Common myeloid progenitor, CD34-positive (primary cell): ENCODE measurements around the gene ESPL1.

Source experiments
- CTCF ChIA-PET: fragments of 350-600 bp; sonication (Branson Sonifier 250); formaldehyde crosslinking; loops from one replicate; lab custom pipeline; 2021; ENCODE audit warnings: antibody characterized with exemption; lab: Charles Lee
- POLR2A ChIA-PET: fragments of 350-600 bp; sonication (Branson Sonifier 250); formaldehyde crosslinking; loops from one replicate; lab custom pipeline; 2021; ENCODE audit warnings: antibody characterized with exemption; lab: Charles Lee
- DNase-seq, 3 donors: peaks; one replicate each; pipeline versions ENCODE4 v3.0.0 to v3.0.0-alpha.2; 2013
- H3K27ac ChIP-seq, 2 experiments: 1 replicate in 1 of 2; 2 replicates in 1 of 2; pipeline ENCODE4 v1.7.0; 2013; ENCODE audit warnings: inconsistent platforms in 2 of 2, low read length in 2 of 2, mild to moderate bottlenecking in 2 of 2, low read depth in 1 of 2, moderate library complexity in 1 of 2; ENCODE audit not compliant: severe bottlenecking in 2 of 2, insufficient read depth in 1 of 2, poor library complexity in 1 of 2
- H3K27me3 ChIP-seq, 5 experiments: replicated peaks in 2 of 5; 1 replicate in 3 of 5; 2 replicates in 2 of 5; pipeline versions ENCODE4 v1.6.1 to v1.7.0; 2013; ENCODE audit warnings: low read length in 4 of 5, mild to moderate bottlenecking in 2 of 5, moderate library complexity in 2 of 5, inconsistent platforms in 1 of 5; ENCODE audit not compliant: insufficient read depth in 5 of 5, control insufficient read depth in 4 of 5
- H3K36me3 ChIP-seq, 4 experiments: 1 replicate in 2 of 4; 2 replicates in 2 of 4; pipeline versions ENCODE4 v1.6.1 to v1.7.0; 2013; ENCODE audit warnings: low read length in 3 of 4, control low read depth in 1 of 4, mild to moderate bottlenecking in 1 of 4; ENCODE audit not compliant: control insufficient read depth in 4 of 4, insufficient read depth in 4 of 4
- H3K4me1 ChIP-seq, 4 experiments: 1 replicate in 3 of 4; 2 replicates in 1 of 4; pipeline versions ENCODE4 v1.6.1 to v1.7.1; 2013; ENCODE audit warnings: low read length in 3 of 4, mild to moderate bottlenecking in 3 of 4, control low read depth in 1 of 4, inconsistent platforms in 1 of 4, moderate library complexity in 1 of 4; ENCODE audit not compliant: control insufficient read depth in 4 of 4, insufficient read depth in 4 of 4; ENCODE audit errors: control extremely low read depth in 1 of 4
- H3K4me3 ChIP-seq, 7 experiments: 1 replicate in 4 of 7; 2 replicates in 3 of 7; pipeline versions ENCODE4 v1.5.1 to v1.7.0; 2013; ENCODE audit warnings: mild to moderate bottlenecking in 7 of 7, low read length in 6 of 7, moderate library complexity in 6 of 7, inconsistent platforms in 2 of 7, low read depth in 2 of 7, control low read depth in 1 of 7; ENCODE audit not compliant: insufficient read depth in 4 of 7, control insufficient read depth in 1 of 7; ENCODE audit errors: extremely low read depth in 1 of 7
- H3K9me3 ChIP-seq, 5 experiments: 1 replicate in 4 of 5; 2 replicates in 1 of 5; pipeline versions ENCODE4 v1.6.1 to v1.7.1; 2013; ENCODE audit warnings: low read length in 4 of 5, mild to moderate bottlenecking in 2 of 5, inconsistent platforms in 1 of 5, low read depth in 1 of 5, moderate library complexity in 1 of 5; ENCODE audit not compliant: control insufficient read depth in 4 of 5, insufficient read depth in 2 of 5; ENCODE audit errors: control extremely low read depth in 1 of 5
- WGBS: methylation state at CpG from one replicate; pipeline ENCODE4 v1.1.5; 2013; ENCODE audit not compliant: insufficient coverage; 5-methylcytosine and 5-hydroxymethylcytosine counted together

Gene ESPL1

DNA sequence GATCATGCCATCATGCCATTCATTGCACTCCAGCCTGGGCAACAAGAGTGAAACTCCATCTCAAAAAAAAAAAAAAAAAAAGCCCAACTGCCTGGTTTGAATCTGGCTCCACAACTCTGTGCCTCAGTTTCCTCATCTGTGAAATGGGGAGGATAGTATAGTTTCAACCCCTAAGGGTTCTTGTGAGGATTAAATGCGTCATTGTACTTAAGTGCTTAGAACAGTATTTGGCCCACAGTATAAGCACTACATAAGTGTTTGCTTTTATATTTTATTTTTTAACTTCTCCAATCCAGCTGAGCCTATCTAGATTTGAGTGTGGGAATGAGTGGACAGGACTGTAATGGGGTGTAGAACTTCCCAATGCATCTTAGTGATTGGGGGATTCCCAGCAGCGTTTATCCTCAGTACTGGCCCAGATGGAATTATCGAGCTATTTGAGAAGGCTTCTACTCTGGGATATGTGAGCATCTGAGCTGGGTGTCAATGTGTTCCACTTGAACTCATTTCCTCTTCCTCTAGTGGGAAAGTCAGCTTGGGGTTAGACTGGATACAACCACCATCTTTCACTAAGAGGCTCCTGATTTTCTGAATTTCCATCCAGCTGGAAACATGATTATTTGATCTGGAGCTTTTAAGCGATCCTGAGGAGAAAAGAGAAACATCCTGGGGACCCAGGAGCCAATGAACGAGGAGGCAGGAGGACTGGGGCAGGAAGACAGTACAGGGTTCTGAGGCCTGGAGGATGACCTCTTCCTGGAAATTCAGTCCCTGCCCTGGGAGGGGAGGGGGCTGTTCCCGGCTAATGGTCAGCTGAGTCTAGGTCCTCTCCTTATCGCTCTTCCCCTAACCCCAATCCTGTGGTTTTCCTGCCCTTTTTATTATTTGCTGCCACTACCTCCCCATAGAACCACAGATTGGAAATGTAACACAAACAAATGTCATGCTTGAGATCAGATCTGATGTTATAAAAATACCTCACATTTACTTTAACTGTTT, 9.3 kb upstream of the ESPL1 start:
- no peaks in the 10 kb centered on the region for H3K27me3 ChIP-seq
- H3K4me3 ChIP-seq, result no peak overlapping the region
- H3K36me3 ChIP-seq, result peaks cover 2 to 10% (median 7%) of the 10 kb centered on the region in 4 experiments
- 19% methylated on average over 3 of the region's 7 CpGs for WGBS
- ChIA-PET CTCF (interaction anchor here (1.1 to 20.5 kb wide), 4 partner anchors 9 to 44 kb away, joined by 3 to 299 read pairs (median 6); partner anchors contain the start of genes ESPL1 and ITGB7), POLR2A (no interaction called here)
- H3K27ac ChIP-seq, result no peak overlapping the region
- H3K9me3 ChIP-seq, result no peaks in the 10 kb centered on the region
- H3K4me1 ChIP-seq, result peaks cover 0 to 32% (median 8%) of the 10 kb centered on the region in 4 experiments
- no peak for DNase-seq

DNA sequence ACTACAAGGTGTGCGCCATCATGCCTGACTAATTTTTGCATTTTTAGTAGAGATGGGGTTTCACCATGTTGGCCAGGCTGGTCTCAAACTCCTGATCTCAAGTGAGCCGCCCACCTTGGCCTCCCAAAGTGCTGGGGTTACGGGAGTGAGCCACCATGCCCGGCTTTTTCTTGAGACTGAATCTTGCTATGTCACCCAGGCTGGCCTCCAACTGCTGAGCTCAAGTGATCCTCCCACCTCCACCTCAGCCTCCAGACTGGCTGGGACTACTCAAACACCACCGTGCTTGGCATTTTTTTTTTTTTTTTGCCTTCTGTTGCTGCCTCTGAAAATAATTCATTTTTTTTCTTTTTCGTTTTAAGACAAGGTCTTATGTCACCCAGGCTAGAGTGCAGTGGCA, 8.2 kb upstream of the ESPL1 start:
- no peaks in the 10 kb centered on the region for H3K9me3 ChIP-seq
- ChIA-PET POLR2A (no interaction called here), CTCF (interaction anchor here (1.1 to 20.5 kb wide), 3 partner anchors 24 to 45 kb away, joined by 3 to 299 read pairs (median 4); partner anchors contain the start of gene ITGB7)
- no peak overlapping the region for H3K27ac ChIP-seq
- 91% methylated on average over 5 of the region's 6 CpGs for whole genome bisulfite sequencing
- no peaks in the 10 kb centered on the region for H3K27me3 ChIP-seq
- DNase-seq, result no peak
- H3K36me3 ChIP-seq, result peaks cover 0 to 3% (median under 1%) of the 10 kb centered on the region in 4 experiments
- H3K4me1 ChIP-seq, result peaks cover 0 to 30% (median 8%) of the 10 kb centered on the region in 4 experiments
- no peak overlapping the region for H3K4me3 ChIP-seq

DNA sequence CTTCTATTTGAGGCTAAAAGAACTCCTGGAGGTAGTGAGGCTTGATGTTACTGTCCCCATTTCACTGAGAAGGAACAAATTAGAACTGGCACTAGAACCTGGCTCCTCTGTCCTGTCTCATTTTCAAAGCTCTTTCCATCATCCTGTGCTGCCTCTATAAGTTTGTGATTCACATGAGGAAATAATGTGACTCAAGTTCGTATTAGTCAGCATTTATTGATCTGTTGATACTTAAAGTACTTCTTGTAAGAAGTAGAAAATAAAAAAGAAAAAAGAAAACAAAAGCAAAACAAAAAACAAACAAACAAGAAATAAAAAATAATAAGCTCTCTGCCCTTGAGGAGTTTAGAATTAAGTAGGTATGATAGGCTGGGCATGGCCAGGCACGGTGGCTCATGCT, 2.3 kb upstream of the ESPL1 start:
- Histone ChIP-seq H3K27ac (no peak overlapping the region), H3K4me3 (no peak overlapping the region), H3K4me1 (peaks cover 2 to 35% (median 18%) of the 10 kb centered on the region in 4 experiments), H3K9me3 (no peaks in the 10 kb centered on the region), H3K36me3 (peaks cover 0 to 19% (median 3%) of the 10 kb centered on the region in 4 experiments), H3K27me3 (no peaks in the 10 kb centered on the region)
- WGBS, result 88% methylated on average over 1 of the region's 2 CpGs
- no peak for DNase-seq
- CTCF ChIA-PET, result interaction anchor here (1.5 to 20.5 kb wide), 5 partner anchors 9 to 60 kb away, joined by 3 to 299 read pairs (median 11); partner anchors contain the start of gene ITGB7
- POLR2A ChIA-PET, result no interaction called here

DNA sequence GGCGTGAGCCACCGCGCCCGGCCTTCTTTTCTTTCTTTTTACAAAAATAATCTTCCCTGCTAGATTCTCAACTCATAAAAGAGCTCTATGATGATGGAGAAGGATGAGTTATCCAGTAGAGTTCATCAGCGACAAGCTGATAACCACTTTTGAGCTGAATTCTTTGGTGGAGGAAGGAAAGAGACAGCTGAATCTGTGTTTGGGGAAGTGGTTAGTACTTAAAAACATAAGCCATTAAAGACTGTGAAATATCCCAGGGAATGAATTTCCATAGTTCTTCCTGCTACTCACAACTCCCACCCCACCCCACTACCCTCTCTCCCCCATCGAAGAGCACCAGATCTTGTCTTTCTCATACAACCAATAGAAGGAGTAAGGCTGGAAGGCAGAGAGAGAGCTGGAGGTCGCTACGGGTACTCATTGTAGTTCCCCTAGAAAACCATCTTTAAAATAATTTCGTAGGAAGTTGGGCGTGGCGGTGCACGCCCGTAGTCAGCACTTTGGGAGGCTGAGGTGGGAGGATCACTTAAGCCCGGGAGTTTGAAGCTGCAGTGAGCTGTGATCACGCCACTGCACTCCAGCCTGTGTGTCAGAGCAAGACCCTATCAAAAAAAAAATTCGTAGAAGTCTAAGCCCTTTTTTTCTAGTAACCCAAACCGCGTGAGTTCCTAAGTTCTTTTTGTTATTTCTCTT, 647 bp upstream of the ESPL1 start:
- ChIA-PET POLR2A (interaction anchor here (0.6 to 1.6 kb wide), 4 partner anchors 47 to 165 kb away, joined by 3 to 7 read pairs (median 4); partner anchors contain the start of gene ZNF740), CTCF (interaction anchor here (0.8 to 20.5 kb wide), 23 partner anchors 9 to 120 kb away, joined by 3 to 299 read pairs (median 5); partner anchors contain the start of genes AAAS, CSAD, ITGB7 and MYG1)
- H3K27me3 ChIP-seq, result no peaks in the 10 kb centered on the region
- peaks cover 2 to 35% (median 18%) of the 10 kb centered on the region in 4 experiments for H3K4me1 ChIP-seq
- peak overlapping the region; percentile 72 to 97 (median 84) for H3K4me3 ChIP-seq
- peaks cover 0 to 28% (median 5%) of the 10 kb centered on the region in 4 experiments for H3K36me3 ChIP-seq
- H3K9me3 ChIP-seq, result no peaks in the 10 kb centered on the region
- DNase-seq, result peak in 2 of 3 donors; percentile 55 to 66
- peak overlapping the region in 1 of 2 experiments; percentile 84 for H3K27ac ChIP-seq
- WGBS, result 0% methylated on average over 11 of the region's 18 CpGs

DNA sequence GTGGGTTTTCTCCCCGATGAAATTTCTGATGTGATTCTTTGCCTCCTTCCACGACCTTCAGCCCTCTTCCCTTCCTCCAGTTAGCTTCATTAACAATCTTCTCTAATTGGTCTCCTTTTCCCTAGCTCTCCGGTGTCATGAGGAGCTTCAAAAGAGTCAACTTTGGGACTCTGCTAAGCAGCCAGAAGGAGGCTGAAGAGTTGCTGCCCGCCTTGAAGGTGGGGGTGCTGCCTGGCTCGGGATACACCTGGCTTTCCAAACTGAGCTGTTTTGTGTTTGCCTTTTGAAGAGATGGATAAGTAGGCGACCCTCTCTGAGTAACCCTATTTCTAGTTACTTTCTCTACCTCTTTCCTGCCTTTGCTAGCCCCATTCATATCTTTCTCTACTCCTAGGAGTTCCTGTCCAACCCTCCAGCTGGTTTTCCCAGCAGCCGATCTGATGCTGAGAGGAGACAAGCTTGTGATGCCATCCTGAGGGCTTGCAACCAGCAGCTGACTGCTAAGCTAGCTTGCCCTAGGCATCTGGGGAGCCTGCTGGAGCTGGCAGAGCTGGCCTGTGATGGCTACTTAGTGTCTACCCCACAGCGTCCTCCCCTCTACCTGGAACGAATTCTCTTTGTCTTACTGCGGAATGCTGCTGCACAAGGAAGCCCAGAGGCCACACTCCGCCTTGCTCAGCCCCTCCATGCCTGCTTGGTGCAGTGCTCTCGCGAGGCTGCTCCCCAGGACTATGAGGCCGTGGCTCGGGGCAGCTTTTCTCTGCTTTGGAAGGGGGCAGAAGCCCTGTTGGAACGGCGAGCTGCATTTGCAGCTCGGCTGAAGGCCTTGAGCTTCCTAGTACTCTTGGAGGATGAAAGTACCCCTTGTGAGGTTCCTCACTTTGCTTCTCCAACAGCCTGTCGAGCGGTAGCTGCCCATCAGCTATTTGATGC, 797 bp downstream of the ESPL1 start:
- WGBS, result 75% methylated on average over 18 of the region's 20 CpGs
- H3K36me3 ChIP-seq, result peaks cover 0 to 32% (median 6%) of the 10 kb centered on the region in 4 experiments
- no peaks in the 10 kb centered on the region for H3K27me3 ChIP-seq
- peak in 1 of 3 donors; percentile 6 for DNase-seq
- ChIA-PET CTCF (interaction anchor here (1.0 to 20.5 kb wide), 18 partner anchors 10 to 204 kb away, joined by 3 to 299 read pairs (median 5); partner anchors contain the start of genes AAAS, CSAD, ITGB7 and MYG1), POLR2A (no interaction called here)
- H3K4me1 ChIP-seq, result peaks cover 2 to 35% (median 18%) of the 10 kb centered on the region in 4 experiments
- H3K27ac ChIP-seq, result peak overlapping the region; percentile 50 to 84
- peak overlapping the region; percentile 72 to 97 (median 84) for H3K4me3 ChIP-seq
- no peaks in the 10 kb centered on the region for H3K9me3 ChIP-seq

DNA sequence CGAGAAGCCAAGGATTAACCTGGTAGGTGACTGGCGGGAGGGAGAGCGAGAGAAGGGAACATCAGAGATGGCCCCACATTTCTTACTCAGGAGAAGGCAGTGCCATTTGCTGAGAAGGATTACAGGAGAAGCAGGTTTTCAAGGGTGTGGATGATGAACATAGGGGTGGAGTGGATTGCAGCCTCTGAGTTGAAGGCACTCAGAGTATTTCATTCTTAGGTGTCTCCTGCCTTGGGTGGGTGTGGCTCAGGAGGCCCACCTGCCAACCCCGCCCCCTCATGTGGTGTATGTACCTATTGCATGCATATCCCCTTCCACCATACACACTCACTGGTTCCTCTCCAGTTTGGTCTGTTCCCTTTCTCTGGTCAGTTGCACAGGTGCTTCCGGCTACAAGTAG, 6.3 kb downstream of the ESPL1 start:
- H3K27ac ChIP-seq, result no peak overlapping the region
- CTCF ChIA-PET, result interaction anchor here (11.8 to 20.5 kb wide), 2 partner anchors 10 to 59 kb away, joined by 175 to 299 read pairs; partner anchors contain the start of gene ITGB7
- no peak overlapping the region for H3K4me3 ChIP-seq
- no peaks in the 10 kb centered on the region for H3K9me3 ChIP-seq
- POLR2A ChIA-PET, result no interaction called here
- H3K27me3 ChIP-seq, result no peaks in the 10 kb centered on the region
- WGBS, result 98% methylated on average over 4 of the region's 5 CpGs
- H3K36me3 ChIP-seq, result peaks cover 18 to 73% (median 35%) of the 10 kb centered on the region in 4 experiments
- H3K4me1 ChIP-seq, result peaks cover 0 to 12% (median 2%) of the 10 kb centered on the region in 4 experiments
- DNase-seq, result no peak
